Thyroid gland (tissue), 4 donors: Measurements from ENCODE around the gene UNC50.

Experiments
- CTCF ChIP-seq, 6 experiments: fragments of 200-600 bp in 3 of 6; fragments of 450-650 bp in 3 of 6; sonication (generic) in 3 of 6; IDR thresholded peaks; one replicate each; pipeline ENCODE4 v1.5.1; 2016 to 2019; ENCODE audit warnings: antibody characterized with exemption in 6 of 6, mild to moderate bottlenecking in 2 of 6, inconsistent platforms in 1 of 6, moderate library complexity in 1 of 6
- POLR2A ChIP-seq, 2 donors: fragments of 450-650 bp; IDR thresholded peaks; one replicate each; pipeline ENCODE4 v1.6.1; 2017; ENCODE audit warnings: antibody characterized with exemption in 2 of 2, mild to moderate bottlenecking in 2 of 2, moderate library complexity in 1 of 2

- TF ChIP-seq CTCF (IDR thresholded peaks at IDR 0.05) = no peak
- TF ChIP-seq POLR2A (IDR thresholded peaks at IDR 0.05) = no peak
Measured at GRCh38 chr2:98588880-98589431, 19.4 kb upstream of the UNC50 start.
